GM19023 (cell line): ENCODE results near the gene PLEKHG7.
"Not testable (repeated sequence)": the region's sequence is repeated elsewhere in the genome, so short reads cannot be mapped to it uniquely, and the experiment has no call there.

Experiments used
- ATAC-seq: cut with Tn5 transposase; IDR thresholded peaks from one replicate; pipeline ENCODE4 v1.9.1; 2021; ENCODE audit warnings: mild to moderate bottlenecking, moderate library complexity; ENCODE audit not compliant: unreplicated experiment

The PLEKHG7 gene

GRCh38 chr12:92794356-92794755 lies 91.6 kb downstream of the PLEKHG7 start:
- not testable (repeated sequence) for ATAC-seq

- ATAC-seq, result no peak
Measured at GRCh38 chr12:92794814-92795213, 92.0 kb downstream of the PLEKHG7 start.

GRCh38 chr12:92796650-92797049 lies 93.9 kb downstream of the PLEKHG7 start:
- no peak for ATAC-seq

GRCh38 chr12:92802906-92803305 lies 100.1 kb downstream of the PLEKHG7 start:
- no peak for ATAC-seq

- no peak for ATAC-seq
Measured at GRCh38 chr12:92803903-92804302, 101.1 kb downstream of the PLEKHG7 start.

- ATAC-seq, result no peak
Measured at GRCh38 chr12:92810370-92810769, 107.6 kb downstream of the PLEKHG7 start.

GRCh38 chr12:92814584-92814983 lies 111.8 kb downstream of the PLEKHG7 start:
- no peak for ATAC-seq

- ATAC-seq, result no peak
Measured at GRCh38 chr12:92821142-92821541, 118.4 kb downstream of the PLEKHG7 start.
